Measurements from ENCODE around the gene DST.
A peak's percentile ranks its signal among the peaks of the same experiment; 100 is the strongest.

The DST gene

GRCh38 chr6:56555438-56555872 is 87.2 kb downstream of the DST start:
- TF ChIP-seq CTCF (conservative IDR thresholded peaks at IDR 0.05; ENCODE audit: low read length) = no peak
- no peak overlapping the region for H3K4me3 ChIP-seq (ENCODE audit: low read length)
- peak; percentile 54 for DNase-seq (ENCODE audit: low read depth)

- peak; percentile 71 for DNase-seq (ENCODE audit: low read depth)
- TF ChIP-seq CTCF (conservative IDR thresholded peaks at IDR 0.05; ENCODE audit: low read length) = no peak
- H3K4me3 ChIP-seq (ENCODE audit: low read length) = no peak overlapping the region
Observed at GRCh38 chr6:56552187-56553130, 90.2 kb downstream of the DST start.

GRCh38 chr6:56551409-56552120 is 91.1 kb downstream of the DST start:
- no peak overlapping the region for H3K4me3 ChIP-seq (ENCODE audit: low read length)
- TF ChIP-seq CTCF (conservative IDR thresholded peaks at IDR 0.05; ENCODE audit: low read length) = no peak
- DNase-seq (ENCODE audit: low read depth) = no peak

- no peak overlapping the region for H3K4me3 ChIP-seq (ENCODE audit: low read length)
- DNase-seq (ENCODE audit: low read depth) = no peak
- no peak for TF ChIP-seq CTCF (conservative IDR thresholded peaks at IDR 0.05; ENCODE audit: low read length)
Observed at GRCh38 chr6:56550301-56550700, 92.4 kb downstream of the DST start.

- H3K4me3 ChIP-seq (ENCODE audit: low read length) = no peak overlapping the region
- DNase-seq (ENCODE audit: low read depth) = no peak
- peak; percentile 58 for TF ChIP-seq CTCF (conservative IDR thresholded peaks at IDR 0.05; ENCODE audit: low read length)
Observed at GRCh38 chr6:56549014-56549413, 93.7 kb downstream of the DST start.

GRCh38 chr6:56547687-56548086 is 95.0 kb downstream of the DST start:
- no peak for DNase-seq (ENCODE audit: low read depth)
- TF ChIP-seq CTCF (conservative IDR thresholded peaks at IDR 0.05; ENCODE audit: low read length) = no peak
- H3K4me3 ChIP-seq (ENCODE audit: low read length) = no peak overlapping the region
